ENCODE measurements around the gene PTGER4. TPM values are rescaled to one million over a fixed set of nuclear protein-coding genes. Genes with fewer than 3 reads are reported as not detected.

The PTGER4 gene
- total and polyA plus RNA-seq, 4 donors: 0.60 to 6.8 (median 2.8) TPM

DNA sequence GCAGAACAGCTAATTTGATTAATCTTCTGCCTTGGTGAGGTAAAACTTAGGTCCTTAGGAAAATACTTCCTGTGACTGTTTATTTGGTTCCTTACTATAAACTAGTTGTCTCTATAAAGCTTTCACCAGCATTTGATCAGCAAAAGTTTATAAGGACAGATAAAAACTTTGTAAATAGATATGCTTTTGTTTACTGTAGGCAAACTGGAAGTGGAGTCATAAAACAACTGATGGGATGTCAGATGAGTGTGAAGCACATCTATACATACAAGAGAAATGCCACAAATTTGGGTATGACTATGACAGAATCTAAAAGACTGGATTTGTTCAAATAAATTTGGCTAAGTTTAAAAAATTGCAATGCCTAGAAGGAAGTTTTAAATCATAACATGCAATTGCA is 5.5 kb downstream of the PTGER4 start:
- Histone ChIP-seq H3K9ac (ENCODE audit: low read depth in 1 of 2, low read length in 2 of 2) (no peak overlapping the region), H3K27me3 (ENCODE audit: control insufficient read depth in 4 of 4, insufficient read depth in 4 of 4, low read length in 3 of 4) (peaks cover 0 to 5% (median 1%) of the 10 kb centered on the region in 4 donors), H3K27ac (ENCODE audit: low read depth in 1 of 2, low read length in 2 of 2) (no peak overlapping the region), H3K4me3 (ENCODE audit: low read depth in 1 of 3, low read length in 3 of 3) (no peak overlapping the region), H3K4me1 (ENCODE audit: control insufficient read depth in 4 of 4, insufficient read depth in 4 of 4, low read length in 3 of 4) (peaks cover 7 to 14% (median 10%) of the 10 kb centered on the region in 4 donors), H3K9me3 (ENCODE audit: control insufficient read depth in 4 of 4, low read length in 3 of 4) (peaks cover 0 to 4% (median under 1%) of the 10 kb centered on the region in 4 donors), H3K36me3 (ENCODE audit: control insufficient read depth in 4 of 4, insufficient read depth in 3 of 4, low read depth in 1 of 4, low read length in 3 of 4) (no peaks in the 10 kb centered on the region)
- TF ChIP-seq, protein P1, sequence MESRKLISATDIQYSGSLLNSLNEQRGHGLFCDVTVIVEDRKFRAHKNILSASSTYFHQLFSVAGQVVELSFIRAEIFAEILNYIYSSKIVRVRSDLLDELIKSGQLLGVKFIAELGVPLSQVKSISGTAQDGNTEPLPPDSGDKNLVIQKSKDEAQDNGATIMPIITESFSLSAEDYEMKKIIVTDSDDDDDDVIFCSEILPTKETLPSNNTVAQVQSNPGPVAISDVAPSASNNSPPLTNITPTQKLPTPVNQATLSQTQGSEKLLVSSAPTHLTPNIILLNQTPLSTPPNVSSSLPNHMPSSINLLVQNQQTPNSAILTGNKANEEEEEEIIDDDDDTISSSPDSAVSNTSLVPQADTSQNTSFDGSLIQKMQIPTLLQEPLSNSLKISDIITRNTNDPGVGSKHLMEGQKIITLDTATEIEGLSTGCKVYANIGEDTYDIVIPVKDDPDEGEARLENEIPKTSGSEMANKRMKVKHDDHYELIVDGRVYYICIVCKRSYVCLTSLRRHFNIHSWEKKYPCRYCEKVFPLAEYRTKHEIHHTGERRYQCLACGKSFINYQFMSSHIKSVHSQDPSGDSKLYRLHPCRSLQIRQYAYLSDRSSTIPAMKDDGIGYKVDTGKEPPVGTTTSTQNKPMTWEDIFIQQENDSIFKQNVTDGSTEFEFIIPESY (IDR thresholded peaks at IDR 0.05): no peak
- TF ChIP-seq HNF4A (conservative IDR thresholded peaks at IDR 0.05): no peak
- no peak for TF ChIP-seq YY1 (IDR thresholded peaks at IDR 0.05)
- no peak for TF ChIP-seq RAD21 (IDR thresholded peaks at IDR 0.05)
- no peak for TF ChIP-seq GABPA (IDR thresholded peaks at IDR 0.05 in 1 of 2, conservative IDR thresholded peaks at IDR 0.05 in 1 of 2)
- TF ChIP-seq, protein P2, sequence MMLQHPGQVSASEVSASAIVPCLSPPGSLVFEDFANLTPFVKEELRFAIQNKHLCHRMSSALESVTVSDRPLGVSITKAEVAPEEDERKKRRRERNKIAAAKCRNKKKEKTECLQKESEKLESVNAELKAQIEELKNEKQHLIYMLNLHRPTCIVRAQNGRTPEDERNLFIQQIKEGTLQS (IDR thresholded peaks at IDR 0.05): no peak
- no peak for DNase-seq (ENCODE audit: low spot score)

DNA sequence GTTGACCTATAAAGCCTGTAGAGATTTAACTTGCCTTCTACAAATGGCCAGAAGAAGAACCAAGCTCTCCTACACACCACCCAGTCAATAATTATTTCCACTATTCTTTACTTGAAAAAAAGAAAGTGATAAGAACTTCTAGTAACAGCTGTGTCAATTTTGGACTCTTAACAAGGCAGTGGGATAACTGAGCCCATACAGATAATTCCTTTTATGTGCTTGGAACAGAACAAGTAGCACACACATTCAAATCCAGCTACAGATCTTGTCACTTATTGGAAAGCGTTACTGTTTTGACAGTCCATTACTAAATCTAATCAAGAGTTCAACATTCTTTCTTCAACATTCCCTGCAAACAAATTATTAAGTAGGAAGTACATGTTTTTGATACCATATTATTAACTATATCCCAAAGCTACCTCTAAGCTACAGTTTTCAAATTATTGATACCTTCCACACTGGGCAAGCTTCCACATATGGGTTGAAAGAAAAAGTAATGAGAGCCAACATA is 6.3 kb downstream of the PTGER4 start:
- Histone ChIP-seq H3K27ac (ENCODE audit: low read depth in 1 of 2, low read length in 2 of 2) (no peak overlapping the region), H3K4me3 (ENCODE audit: low read depth in 1 of 3, low read length in 3 of 3) (no peak overlapping the region), H3K9me3 (ENCODE audit: control insufficient read depth in 4 of 4, low read length in 3 of 4) (peaks cover 0 to 3% (median under 1%) of the 10 kb centered on the region in 4 donors), H3K27me3 (ENCODE audit: control insufficient read depth in 4 of 4, insufficient read depth in 4 of 4, low read length in 3 of 4) (peaks cover 0 to 2% (median 0%) of the 10 kb centered on the region in 4 donors), H3K36me3 (ENCODE audit: control insufficient read depth in 4 of 4, insufficient read depth in 3 of 4, low read depth in 1 of 4, low read length in 3 of 4) (no peaks in the 10 kb centered on the region), H3K4me1 (ENCODE audit: control insufficient read depth in 4 of 4, insufficient read depth in 4 of 4, low read length in 3 of 4) (peaks cover 2 to 7% (median 5%) of the 10 kb centered on the region in 4 donors), H3K9ac (ENCODE audit: low read depth in 1 of 2, low read length in 2 of 2) (no peak overlapping the region)
- WGBS: 89% methylated on average over 1 of the region's 1 CpG
- no peak for DNase-seq (ENCODE audit: low spot score)
- TF ChIP-seq FOXA2 (IDR thresholded peaks at IDR 0.05): no peak
- TF ChIP-seq HNF4G (IDR thresholded peaks at IDR 0.05): no peak
- TF ChIP-seq, protein P3, sequence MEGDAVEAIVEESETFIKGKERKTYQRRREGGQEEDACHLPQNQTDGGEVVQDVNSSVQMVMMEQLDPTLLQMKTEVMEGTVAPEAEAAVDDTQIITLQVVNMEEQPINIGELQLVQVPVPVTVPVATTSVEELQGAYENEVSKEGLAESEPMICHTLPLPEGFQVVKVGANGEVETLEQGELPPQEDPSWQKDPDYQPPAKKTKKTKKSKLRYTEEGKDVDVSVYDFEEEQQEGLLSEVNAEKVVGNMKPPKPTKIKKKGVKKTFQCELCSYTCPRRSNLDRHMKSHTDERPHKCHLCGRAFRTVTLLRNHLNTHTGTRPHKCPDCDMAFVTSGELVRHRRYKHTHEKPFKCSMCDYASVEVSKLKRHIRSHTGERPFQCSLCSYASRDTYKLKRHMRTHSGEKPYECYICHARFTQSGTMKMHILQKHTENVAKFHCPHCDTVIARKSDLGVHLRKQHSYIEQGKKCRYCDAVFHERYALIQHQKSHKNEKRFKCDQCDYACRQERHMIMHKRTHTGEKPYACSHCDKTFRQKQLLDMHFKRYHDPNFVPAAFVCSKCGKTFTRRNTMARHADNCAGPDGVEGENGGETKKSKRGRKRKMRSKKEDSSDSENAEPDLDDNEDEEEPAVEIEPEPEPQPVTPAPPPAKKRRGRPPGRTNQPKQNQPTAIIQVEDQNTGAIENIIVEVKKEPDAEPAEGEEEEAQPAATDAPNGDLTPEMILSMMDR (IDR thresholded peaks at IDR 0.05; ENCODE audit: low read depth, low read length, missing input control): no peak
- TF ChIP-seq, protein P2 (IDR thresholded peaks at IDR 0.05): no peak
- no peak for TF ChIP-seq HNF4A (conservative IDR thresholded peaks at IDR 0.05)
- no peak for TF ChIP-seq JUND (IDR thresholded peaks at IDR 0.05)

DNA sequence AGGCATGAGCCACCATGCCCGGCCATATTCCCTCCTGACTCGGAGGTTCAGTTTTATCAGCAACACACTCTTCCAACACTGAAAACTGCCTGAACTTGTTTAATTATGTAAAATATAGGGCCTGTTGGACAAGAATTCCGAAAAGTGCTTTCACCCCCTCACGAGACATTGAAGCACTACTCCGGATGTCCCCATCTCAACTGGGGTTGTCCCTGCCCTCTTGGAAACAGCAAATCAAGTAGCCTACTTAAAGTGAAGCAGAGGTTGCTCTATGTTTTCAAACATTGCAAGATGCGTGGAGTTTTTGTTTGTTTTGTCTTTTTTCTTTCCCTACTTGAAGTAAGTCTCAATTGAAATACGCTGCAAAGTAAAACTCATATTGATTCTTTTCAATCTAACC is 7.6 kb downstream of the PTGER4 start:
- DNase-seq (ENCODE audit: low spot score): no peak
- Histone ChIP-seq H3K4me1 (ENCODE audit: control insufficient read depth in 4 of 4, insufficient read depth in 4 of 4, low read length in 3 of 4) (peaks cover 0 to 2% (median 0%) of the 10 kb centered on the region in 4 donors), H3K27me3 (ENCODE audit: control insufficient read depth in 4 of 4, insufficient read depth in 4 of 4, low read length in 3 of 4) (no peaks in the 10 kb centered on the region), H3K27ac (ENCODE audit: low read depth in 1 of 2, low read length in 2 of 2) (no peak overlapping the region), H3K4me3 (ENCODE audit: low read depth in 1 of 3, low read length in 3 of 3) (no peak overlapping the region), H3K36me3 (ENCODE audit: control insufficient read depth in 4 of 4, insufficient read depth in 3 of 4, low read depth in 1 of 4, low read length in 3 of 4) (no peaks in the 10 kb centered on the region), H3K9ac (ENCODE audit: low read depth in 1 of 2, low read length in 2 of 2) (no peak overlapping the region), H3K9me3 (ENCODE audit: control insufficient read depth in 4 of 4, low read length in 3 of 4) (no peaks in the 10 kb centered on the region)
- 74% methylated on average over 7 of the region's 7 CpGs for WGBS
- TF ChIP-seq RXRA (IDR thresholded peaks at IDR 0.05) (no peak), SP1 (IDR thresholded peaks at IDR 0.05) (no peak), FOXA1 (IDR thresholded peaks at IDR 0.05) (no peak), HNF4A (conservative IDR thresholded peaks at IDR 0.05) (no peak), JUND (IDR thresholded peaks at IDR 0.05) (no peak), NR2F2 (IDR thresholded peaks at IDR 0.05) (no peak), EGR1 (IDR thresholded peaks at IDR 0.05; ENCODE audit: low read depth in 2 of 2) (no peak), TAF1 (conservative IDR thresholded peaks at IDR 0.05) (no peak), FOXA2 (IDR thresholded peaks at IDR 0.05) (no peak), GABPA (IDR thresholded peaks at IDR 0.05 in 1 of 2, conservative IDR thresholded peaks at IDR 0.05 in 1 of 2) (no peak)
- TF ChIP-seq, protein P4, sequence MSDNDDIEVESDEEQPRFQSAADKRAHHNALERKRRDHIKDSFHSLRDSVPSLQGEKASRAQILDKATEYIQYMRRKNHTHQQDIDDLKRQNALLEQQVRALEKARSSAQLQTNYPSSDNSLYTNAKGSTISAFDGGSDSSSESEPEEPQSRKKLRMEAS (IDR thresholded peaks at IDR 0.05): no peak
- TF ChIP-seq, protein P5, sequence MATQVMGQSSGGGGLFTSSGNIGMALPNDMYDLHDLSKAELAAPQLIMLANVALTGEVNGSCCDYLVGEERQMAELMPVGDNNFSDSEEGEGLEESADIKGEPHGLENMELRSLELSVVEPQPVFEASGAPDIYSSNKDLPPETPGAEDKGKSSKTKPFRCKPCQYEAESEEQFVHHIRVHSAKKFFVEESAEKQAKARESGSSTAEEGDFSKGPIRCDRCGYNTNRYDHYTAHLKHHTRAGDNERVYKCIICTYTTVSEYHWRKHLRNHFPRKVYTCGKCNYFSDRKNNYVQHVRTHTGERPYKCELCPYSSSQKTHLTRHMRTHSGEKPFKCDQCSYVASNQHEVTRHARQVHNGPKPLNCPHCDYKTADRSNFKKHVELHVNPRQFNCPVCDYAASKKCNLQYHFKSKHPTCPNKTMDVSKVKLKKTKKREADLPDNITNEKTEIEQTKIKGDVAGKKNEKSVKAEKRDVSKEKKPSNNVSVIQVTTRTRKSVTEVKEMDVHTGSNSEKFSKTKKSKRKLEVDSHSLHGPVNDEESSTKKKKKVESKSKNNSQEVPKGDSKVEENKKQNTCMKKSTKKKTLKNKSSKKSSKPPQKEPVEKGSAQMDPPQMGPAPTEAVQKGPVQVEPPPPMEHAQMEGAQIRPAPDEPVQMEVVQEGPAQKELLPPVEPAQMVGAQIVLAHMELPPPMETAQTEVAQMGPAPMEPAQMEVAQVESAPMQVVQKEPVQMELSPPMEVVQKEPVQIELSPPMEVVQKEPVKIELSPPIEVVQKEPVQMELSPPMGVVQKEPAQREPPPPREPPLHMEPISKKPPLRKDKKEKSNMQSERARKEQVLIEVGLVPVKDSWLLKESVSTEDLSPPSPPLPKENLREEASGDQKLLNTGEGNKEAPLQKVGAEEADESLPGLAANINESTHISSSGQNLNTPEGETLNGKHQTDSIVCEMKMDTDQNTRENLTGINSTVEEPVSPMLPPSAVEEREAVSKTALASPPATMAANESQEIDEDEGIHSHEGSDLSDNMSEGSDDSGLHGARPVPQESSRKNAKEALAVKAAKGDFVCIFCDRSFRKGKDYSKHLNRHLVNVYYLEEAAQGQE (IDR thresholded peaks at IDR 0.05): no peak
- TF ChIP-seq, protein P1 (IDR thresholded peaks at IDR 0.05): no peak
